ENCODE measurements around the gene TPK1. TPM values are rescaled to one million over a fixed set of nuclear protein-coding genes. Genes with fewer than 3 reads are reported as not detected.

TPK1 gene
- total and polyA plus RNA-seq, 2 of the 8 experiments (the other 6 are each of a cell fraction or from before 2014, with no cell fraction given) = 1.9 to 2.7 TPM

- 100% methylated on average over 1 of the region's 1 CpG; no CpG with 5 or more reads in 1 of the 2 experiments for WGBS, 2 experiments (ENCODE audit: extremely low coverage in 1 of 2, insufficient coverage in 1 of 2, insufficient read length in 1 of 2, insufficient replicate concordance in 2 of 2, low coverage in 1 of 2, low lambda C conversion rate in 2 of 2, missing lambda C conversion rate in 1 of 2)
- no peak overlapping the region for H2BK120ac ChIP-seq (replicated peaks; ENCODE audit: low read depth, low read length)
- no peak for TF ChIP-seq ATF3 (IDR thresholded peaks at IDR 0.05; ENCODE audit: insufficient read depth, low read depth, low read length)
- TF ChIP-seq JUND (IDR thresholded peaks at IDR 0.05; ENCODE audit: low read length) = no peak
- TF ChIP-seq RNF2 (IDR thresholded peaks at IDR 0.05; ENCODE audit: borderline replicate concordance, low read depth, low read length, missing control alignments, poor library complexity, severe bottlenecking) = no peak
Measured at GRCh38 chr7:144725070-144725469, 110.8 kb downstream of the TPK1 start.

More at GRCh38 chr7:144725070-144725469, 110.8 kb downstream of the TPK1 start:
- Histone ChIP-seq H3K14ac (ENCODE audit: insufficient read length) (no peak overlapping the region), H4K5ac (ENCODE audit: insufficient read length, low read depth, low read length) (no peak overlapping the region), H3K27me3 (replicated peaks in 1 of 4; ENCODE audit: control insufficient read depth in 3 of 4, extremely low read depth in 1 of 4, insufficient read depth in 3 of 4, low read length in 3 of 4) (no peaks in the 10 kb centered on the region), H3K4me2 (ENCODE audit: insufficient read depth in 1 of 2, low read depth in 2 of 2, low read length in 2 of 2) (no peak overlapping the region), H3K23me2 (ENCODE audit: low read depth, low read length) (no peaks in the 10 kb centered on the region), H3K36me3 (ENCODE audit: control insufficient read depth in 2 of 4, insufficient read depth in 4 of 4, low read length in 3 of 4) (no peaks in the 10 kb centered on the region), H3K9ac (replicated peaks in 1 of 4; ENCODE audit: extremely low read depth in 1 of 4, low read depth in 3 of 4, low read length in 3 of 4) (no peak overlapping the region), H3K4ac (replicated peaks; ENCODE audit: insufficient read length, low read depth, low read length) (no peak overlapping the region), H2BK15ac (ENCODE audit: low read length) (no peak overlapping the region), H4K20me1 (replicated peaks in 1 of 2; ENCODE audit: control insufficient read depth in 1 of 2, insufficient read depth in 2 of 2, low read length in 2 of 2) (no peaks in the 10 kb centered on the region), H3K23ac (ENCODE audit: insufficient read length) (no peak overlapping the region), H3K27ac (ENCODE audit: low read depth, low read length) (no peak overlapping the region), H2AFZ (ENCODE audit: low read length) (no peak overlapping the region), H2BK5ac (ENCODE audit: low read depth, low read length) (no peak overlapping the region), H3K4me1 (replicated peaks in 1 of 4; ENCODE audit: control insufficient read depth in 3 of 4, insufficient read depth in 4 of 4, low read length in 3 of 4) (peaks cover 0 to 2% (median under 1%) of the 10 kb centered on the region in 4 experiments; a peak in 3 of 7 replicates), H2BK12ac (ENCODE audit: low read depth, low read length) (no peak overlapping the region), H3K56ac (replicated peaks; ENCODE audit: insufficient read length, low read depth, low read length) (no peak overlapping the region), H2BK20ac (ENCODE audit: low read length) (no peak overlapping the region), H3K79me2 (ENCODE audit: control insufficient read depth in 1 of 2, insufficient read depth in 2 of 2, low read length in 2 of 2) (no peaks in the 10 kb centered on the region), H3K4me3 (ENCODE audit: extremely low read depth in 1 of 4, insufficient read depth in 2 of 4, low read depth in 3 of 4, low read length in 4 of 4) (no peak overlapping the region), H4K91ac (replicated peaks; ENCODE audit: insufficient read length, low read length) (no peak overlapping the region), H3K18ac (ENCODE audit: extremely low read depth, low read length) (no peak overlapping the region), H2AK5ac (ENCODE audit: low read depth, low read length) (no peak overlapping the region), H3K9me3 (ENCODE audit: insufficient read depth in 2 of 2, low read depth in 1 of 2, low read length in 1 of 2) (peaks cover 0 to 3% of the 10 kb centered on the region in 2 experiments; a peak in 1 of 4 replicates), H4K8ac (ENCODE audit: extremely low read depth, insufficient read depth, low read length) (no peak overlapping the region), H3K79me1 (ENCODE audit: low read depth, low read length) (no peaks in the 10 kb centered on the region)
- no peak for DNase-seq (ENCODE audit: low read depth in 1 of 2, low spot score in 2 of 2)
- CTCF ChIA-PET (ENCODE audit: partially characterized antibody) = no interaction called here
- FAIRE-seq = no peak
- POLR2A ChIA-PET (ENCODE audit: partially characterized antibody) = no interaction called here

All from H1 (cell line).